Measurements from ENCODE around the gene SPRY2.

- TF ChIP-seq CTCF (IDR thresholded peaks at IDR 0.05; ENCODE audit: low read depth, low read length, poor library complexity, severe bottlenecking) (no peak), EZH2phosphoT487 (IDR thresholded peaks at IDR 0.05; ENCODE audit: borderline replicate concordance, low read length) (no peak)
Observed at GRCh38 chr13:80360453-80360800, 19.5 kb upstream of the SPRY2 start.
